Measurements from ENCODE around the gene RRP7A.
"Not testable (repeated sequence)": the region's sequence is repeated elsewhere in the genome, so short reads cannot be mapped to it uniquely, and the experiment has no call there.

The RRP7A gene

GRCh38 chr22:42547562-42547961 is 28.0 kb upstream of the RRP7A start:
- H3K4me3 ChIP-seq (ENCODE audit: low read depth, low read length): no peak overlapping the region
- no peak for DNase-seq (ENCODE audit: low read depth)
- TF ChIP-seq, protein P1, sequence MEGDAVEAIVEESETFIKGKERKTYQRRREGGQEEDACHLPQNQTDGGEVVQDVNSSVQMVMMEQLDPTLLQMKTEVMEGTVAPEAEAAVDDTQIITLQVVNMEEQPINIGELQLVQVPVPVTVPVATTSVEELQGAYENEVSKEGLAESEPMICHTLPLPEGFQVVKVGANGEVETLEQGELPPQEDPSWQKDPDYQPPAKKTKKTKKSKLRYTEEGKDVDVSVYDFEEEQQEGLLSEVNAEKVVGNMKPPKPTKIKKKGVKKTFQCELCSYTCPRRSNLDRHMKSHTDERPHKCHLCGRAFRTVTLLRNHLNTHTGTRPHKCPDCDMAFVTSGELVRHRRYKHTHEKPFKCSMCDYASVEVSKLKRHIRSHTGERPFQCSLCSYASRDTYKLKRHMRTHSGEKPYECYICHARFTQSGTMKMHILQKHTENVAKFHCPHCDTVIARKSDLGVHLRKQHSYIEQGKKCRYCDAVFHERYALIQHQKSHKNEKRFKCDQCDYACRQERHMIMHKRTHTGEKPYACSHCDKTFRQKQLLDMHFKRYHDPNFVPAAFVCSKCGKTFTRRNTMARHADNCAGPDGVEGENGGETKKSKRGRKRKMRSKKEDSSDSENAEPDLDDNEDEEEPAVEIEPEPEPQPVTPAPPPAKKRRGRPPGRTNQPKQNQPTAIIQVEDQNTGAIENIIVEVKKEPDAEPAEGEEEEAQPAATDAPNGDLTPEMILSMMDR (conservative IDR thresholded peaks at IDR 0.05; ENCODE audit: low read depth, low read length): no peak

DNA sequence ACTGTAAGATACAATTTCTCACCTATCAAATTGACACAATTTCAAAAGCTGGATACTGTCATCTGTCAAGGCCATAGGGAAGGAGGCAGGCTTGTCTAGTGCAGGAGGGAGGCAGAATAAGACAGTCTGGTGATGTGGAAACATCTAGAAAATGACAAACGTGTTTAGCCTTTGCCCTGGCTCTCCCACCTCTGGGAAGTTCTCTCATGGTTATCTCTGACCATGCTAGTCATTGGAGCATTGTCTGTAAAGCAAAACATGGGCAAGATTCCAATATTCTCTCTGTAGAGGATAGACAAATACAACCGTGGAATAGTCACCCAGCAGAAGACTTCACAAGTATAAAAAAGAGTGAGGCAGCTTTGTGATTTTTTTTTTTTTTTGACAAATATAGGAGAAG is 25.1 kb upstream of the RRP7A start:
- DNase-seq (ENCODE audit: low read depth): peak; percentile 61

DNA sequence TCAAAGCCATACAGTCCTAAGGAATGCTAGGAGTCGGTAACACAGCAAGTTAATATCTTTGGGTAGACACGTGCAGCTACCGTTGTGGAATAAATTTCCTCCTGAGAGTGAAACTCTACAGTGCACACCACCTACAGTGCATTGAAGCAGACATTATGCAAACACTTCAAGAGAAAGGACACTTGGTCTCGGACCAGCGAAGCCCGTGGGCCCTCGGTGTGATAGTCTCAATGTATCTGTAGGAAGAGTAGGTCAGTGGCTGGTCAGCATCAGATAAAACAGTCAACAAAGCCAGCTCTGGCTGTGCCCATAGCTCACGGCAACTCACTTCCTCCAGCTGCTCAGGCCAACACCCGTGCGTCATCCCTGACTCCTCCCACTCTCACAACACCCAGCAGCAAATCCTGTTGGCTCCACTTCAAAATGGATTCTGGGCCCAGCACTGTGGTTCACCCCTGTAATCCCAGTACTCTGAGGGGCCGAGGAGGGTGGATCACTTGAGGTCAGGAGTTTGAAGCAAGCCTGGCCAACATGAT is 19.7 kb upstream of the RRP7A start:
- not testable (repeated sequence) for H3K4me3 ChIP-seq (ENCODE audit: low read depth, low read length)
- DNase-seq (ENCODE audit: low read depth): peak; percentile 70

More for the DNA sequence above, 25.1 kb upstream of the RRP7A start:
- H3K4me3 ChIP-seq (ENCODE audit: low read depth, low read length): no peak overlapping the region
- TF ChIP-seq, protein P1 (conservative IDR thresholded peaks at IDR 0.05; ENCODE audit: low read depth, low read length): no peak

DNA sequence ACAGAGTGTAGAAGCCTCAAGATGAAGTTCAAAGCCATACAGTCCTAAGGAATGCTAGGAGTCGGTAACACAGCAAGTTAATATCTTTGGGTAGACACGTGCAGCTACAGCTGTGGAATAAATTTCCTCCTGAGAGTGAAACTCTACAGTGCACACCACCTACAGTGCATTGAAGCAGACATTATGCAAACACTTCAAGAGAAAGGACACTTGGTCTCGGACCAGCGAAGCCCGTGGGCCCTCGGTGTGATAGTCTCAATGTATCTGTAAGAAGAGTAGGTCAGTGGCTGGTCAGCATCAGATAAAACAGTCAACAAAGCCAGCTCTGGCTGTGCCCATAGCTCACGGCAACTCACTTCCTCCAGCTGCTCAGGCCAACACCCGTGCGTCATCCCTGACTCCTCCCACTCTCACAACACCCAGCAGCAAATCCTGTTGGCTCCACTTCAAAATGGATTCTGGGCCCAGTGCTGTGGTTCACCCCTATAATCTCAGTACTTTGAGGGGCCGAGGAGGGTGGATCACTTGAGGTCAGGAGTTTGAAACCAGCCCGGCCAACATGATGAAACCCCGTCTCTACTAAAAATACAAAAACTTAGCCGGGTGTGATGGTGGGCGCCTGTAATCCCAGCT is 17.7 kb upstream of the RRP7A start:
- peak; percentile 23 for DNase-seq (ENCODE audit: low read depth)

GRCh38 chr22:42536634-42537033 is 17.0 kb upstream of the RRP7A start:
- H3K4me3 ChIP-seq (ENCODE audit: low read depth, low read length); DNase-seq (ENCODE audit: low read depth): not testable (repeated sequence)

More for the DNA sequence above, 17.7 kb upstream of the RRP7A start:
- not testable (repeated sequence) for H3K4me3 ChIP-seq (ENCODE audit: low read depth, low read length)

GRCh38 chr22:42536166-42536565 is 16.6 kb upstream of the RRP7A start:
- no peak overlapping the region for H3K4me3 ChIP-seq (ENCODE audit: low read depth, low read length)
- DNase-seq (ENCODE audit: low read depth): no peak
- TF ChIP-seq, protein P1 (conservative IDR thresholded peaks at IDR 0.05; ENCODE audit: low read depth, low read length): no peak

DNA sequence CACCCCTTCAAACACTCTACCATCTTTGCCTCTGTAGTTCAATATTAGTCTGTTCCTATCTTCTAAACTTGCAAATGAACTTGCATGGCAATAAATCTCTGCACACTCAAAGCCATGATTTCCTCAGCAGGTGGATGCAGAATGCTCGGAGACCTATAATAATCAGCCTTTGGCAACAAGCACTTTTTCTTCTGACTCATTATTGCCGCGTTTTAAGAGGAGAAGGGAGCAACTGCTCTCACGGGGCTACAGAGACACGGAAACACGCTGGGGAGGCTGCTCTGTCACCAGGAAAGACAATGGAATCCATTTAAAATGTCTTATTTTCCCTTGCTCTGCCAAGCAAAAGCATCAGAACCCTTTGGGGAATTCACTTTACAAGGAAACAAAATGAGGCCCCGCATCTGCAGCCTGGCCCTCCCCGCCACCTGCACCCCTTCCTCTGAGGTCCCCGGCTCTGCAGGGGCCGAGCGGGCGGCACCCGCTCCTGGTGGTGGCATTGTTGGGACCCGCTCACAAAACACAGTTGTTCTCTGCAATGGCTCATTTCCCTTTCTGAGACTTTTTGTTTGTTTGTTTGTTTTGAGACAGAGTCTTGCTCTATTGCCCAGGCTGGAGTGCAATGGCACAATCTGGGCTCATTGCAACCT is 15.6 kb upstream of the RRP7A start:
- not testable (repeated sequence) for DNase-seq (ENCODE audit: low read depth); H3K4me3 ChIP-seq (ENCODE audit: low read depth, low read length)

- H3K4me3 ChIP-seq (ENCODE audit: low read depth, low read length): no peak overlapping the region
- DNase-seq (ENCODE audit: low read depth): no peak
- TF ChIP-seq, protein P1 (conservative IDR thresholded peaks at IDR 0.05; ENCODE audit: low read depth, low read length): no peak
These were observed 14.0 kb upstream of the RRP7A start for GRCh38 chr22:42533638-42533977.

DNA sequence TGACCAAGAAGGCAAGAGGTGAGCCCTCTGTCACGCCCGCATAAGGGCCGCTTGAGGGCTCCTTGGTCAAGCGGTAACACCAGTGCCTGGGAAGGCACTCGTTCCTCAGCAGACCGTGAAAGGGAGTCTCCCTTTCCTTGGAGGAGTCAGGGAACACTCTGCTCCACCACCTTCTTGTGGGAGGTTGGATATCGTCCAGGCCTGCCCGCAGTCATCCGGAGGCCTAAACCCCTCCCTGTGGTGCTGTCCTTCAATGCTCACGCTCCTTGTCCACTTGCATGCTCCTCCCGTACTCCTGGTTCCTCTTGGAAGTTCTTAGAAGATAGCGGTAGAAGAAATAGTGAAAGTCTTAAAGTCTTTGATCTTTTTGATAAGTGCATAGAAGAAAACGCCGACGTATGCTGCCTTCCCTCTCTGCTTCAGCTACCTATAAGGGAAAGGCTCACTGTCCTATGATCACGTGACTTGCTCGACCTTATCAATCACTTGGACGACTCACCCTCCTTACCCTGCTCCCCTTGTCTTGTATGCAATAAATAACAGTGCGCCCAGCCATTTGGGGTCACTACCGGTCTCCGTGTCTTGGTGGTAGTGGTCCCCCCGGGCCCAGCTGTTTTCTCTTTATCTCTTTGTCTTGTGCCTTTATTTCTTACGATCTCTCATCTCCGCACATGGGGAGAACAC is 11.9 kb upstream of the RRP7A start:
- not testable (repeated sequence) for H3K4me3 ChIP-seq (ENCODE audit: low read depth, low read length); DNase-seq (ENCODE audit: low read depth)

GRCh38 chr22:42529435-42529834 is 9.8 kb upstream of the RRP7A start:
- not testable (repeated sequence) for DNase-seq (ENCODE audit: low read depth)

More at GRCh38 chr22:42529435-42529834, 9.8 kb upstream of the RRP7A start:
- not testable (repeated sequence) for H3K4me3 ChIP-seq (ENCODE audit: low read depth, low read length)

All from choroid plexus epithelial cell (primary cell).